ENCODE measurements around the gene CCBE1.

GRCh38 chr18:59613903-59614302, 83.3 kb downstream of the CCBE1 start:
- TF ChIP-seq CTCF (IDR thresholded peaks at IDR 0.05 in 8 of 11, conservative IDR thresholded peaks at IDR 0.05 in 3 of 11) (no peak), POLR2AphosphoS5 (IDR thresholded peaks at IDR 0.05) (no peak), POLR2A (IDR thresholded peaks at IDR 0.05) (no peak)
